ENCODE results near the gene LSAMP. TPM values are rescaled to one million over a fixed set of nuclear protein-coding genes. Genes with fewer than 3 reads are reported as not detected.

The LSAMP gene
- total RNA-seq, 1 donor from 2014 or later: 24.6 TPM

GRCh38 chr3:116102037-116102436, 343.2 kb downstream of the LSAMP start:
- Histone ChIP-seq H3K9me3 (no peaks in the 10 kb centered on the region), H3K27me3 (no peaks in the 10 kb centered on the region), H3K4me1 (no peaks in the 10 kb centered on the region), H3K36me3 (no peaks in the 10 kb centered on the region), H3K27ac (no peak overlapping the region), H3K4me3 (no peak overlapping the region)
- intact Hi-C loops (cut with DNase I): no loop called here
- TF ChIP-seq, protein P1, sequence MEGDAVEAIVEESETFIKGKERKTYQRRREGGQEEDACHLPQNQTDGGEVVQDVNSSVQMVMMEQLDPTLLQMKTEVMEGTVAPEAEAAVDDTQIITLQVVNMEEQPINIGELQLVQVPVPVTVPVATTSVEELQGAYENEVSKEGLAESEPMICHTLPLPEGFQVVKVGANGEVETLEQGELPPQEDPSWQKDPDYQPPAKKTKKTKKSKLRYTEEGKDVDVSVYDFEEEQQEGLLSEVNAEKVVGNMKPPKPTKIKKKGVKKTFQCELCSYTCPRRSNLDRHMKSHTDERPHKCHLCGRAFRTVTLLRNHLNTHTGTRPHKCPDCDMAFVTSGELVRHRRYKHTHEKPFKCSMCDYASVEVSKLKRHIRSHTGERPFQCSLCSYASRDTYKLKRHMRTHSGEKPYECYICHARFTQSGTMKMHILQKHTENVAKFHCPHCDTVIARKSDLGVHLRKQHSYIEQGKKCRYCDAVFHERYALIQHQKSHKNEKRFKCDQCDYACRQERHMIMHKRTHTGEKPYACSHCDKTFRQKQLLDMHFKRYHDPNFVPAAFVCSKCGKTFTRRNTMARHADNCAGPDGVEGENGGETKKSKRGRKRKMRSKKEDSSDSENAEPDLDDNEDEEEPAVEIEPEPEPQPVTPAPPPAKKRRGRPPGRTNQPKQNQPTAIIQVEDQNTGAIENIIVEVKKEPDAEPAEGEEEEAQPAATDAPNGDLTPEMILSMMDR (IDR thresholded peaks at IDR 0.05): no peak
- DNase-seq: no peak
- ATAC-seq: no peak

DNA sequence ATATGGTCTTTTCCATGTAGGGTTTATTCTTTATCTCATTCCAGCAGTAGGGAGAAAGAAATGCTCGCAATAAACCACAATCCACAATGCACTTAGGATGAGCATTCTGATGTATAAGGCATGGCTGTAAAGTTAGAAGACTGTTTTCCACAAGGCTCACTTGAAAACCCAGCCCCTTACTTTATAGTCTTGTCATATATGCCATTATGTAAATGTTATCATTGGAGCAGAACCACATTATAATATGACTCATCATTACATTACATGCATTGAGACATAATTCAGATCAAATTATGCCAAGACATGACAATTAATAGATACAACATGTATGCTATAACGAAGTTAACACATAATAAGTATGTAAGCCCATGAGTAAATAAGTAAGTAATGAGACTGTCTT, 348.1 kb downstream of the LSAMP start:
- Histone ChIP-seq H3K9me3 (no peaks in the 10 kb centered on the region), H3K36me3 (no peaks in the 10 kb centered on the region), H3K4me1 (no peaks in the 10 kb centered on the region), H3K27ac (no peak overlapping the region), H3K27me3 (no peaks in the 10 kb centered on the region), H3K4me3 (no peak overlapping the region)
- ATAC-seq (no peak), DNase-seq (no peak)
- TF ChIP-seq, protein P1 (IDR thresholded peaks at IDR 0.05): no peak
- intact Hi-C loops (cut with DNase I): no loop called here

DNA sequence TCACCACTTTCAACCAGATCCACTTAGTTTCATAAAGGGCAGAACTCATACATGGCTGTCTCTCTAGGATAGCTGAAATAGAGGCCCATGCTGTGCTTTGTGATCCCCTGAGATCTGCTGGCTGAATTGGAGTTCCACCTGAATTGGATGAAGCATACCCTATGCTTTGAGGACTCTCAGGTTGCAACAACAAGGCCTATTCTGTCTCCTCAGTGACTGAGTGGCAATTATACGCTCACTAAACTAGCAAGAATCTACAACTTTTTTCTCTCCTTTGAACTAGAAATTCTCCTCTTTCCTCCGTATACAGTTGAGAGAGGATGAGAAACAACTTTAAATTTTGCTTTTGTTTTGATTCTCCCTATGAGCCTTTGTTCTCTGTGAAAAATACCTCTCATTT, 348.7 kb downstream of the LSAMP start:
- TF ChIP-seq, protein P1 (IDR thresholded peaks at IDR 0.05): no peak
- Histone ChIP-seq H3K4me3 (no peak overlapping the region), H3K27me3 (no peaks in the 10 kb centered on the region), H3K36me3 (no peaks in the 10 kb centered on the region), H3K4me1 (no peaks in the 10 kb centered on the region), H3K9me3 (no peaks in the 10 kb centered on the region), H3K27ac (no peak overlapping the region)
- intact Hi-C loops (cut with DNase I): no loop called here
- ATAC-seq (no peak), DNase-seq (no peak)

DNA sequence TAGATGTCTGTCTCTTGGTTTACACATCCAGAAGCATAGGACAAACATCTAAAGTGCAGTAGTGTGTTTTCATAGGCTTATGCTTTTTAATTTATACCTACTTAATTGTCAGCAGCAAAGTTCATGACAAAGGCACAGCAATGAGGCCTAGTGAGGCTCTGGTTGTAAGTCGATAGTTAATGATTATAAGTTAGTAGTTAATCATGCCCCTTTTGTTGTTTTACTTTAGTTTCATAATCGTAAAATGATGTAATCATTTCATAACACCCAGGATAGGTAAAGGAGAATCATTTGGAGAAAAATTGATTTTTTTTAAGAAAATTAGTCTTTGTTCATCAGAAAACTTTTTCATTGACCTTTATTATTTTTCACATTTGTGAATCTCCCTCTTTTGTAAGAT, 351.9 kb downstream of the LSAMP start:
- Histone ChIP-seq H3K27me3 (no peaks in the 10 kb centered on the region), H3K4me3 (no peak overlapping the region), H3K36me3 (no peaks in the 10 kb centered on the region), H3K27ac (no peak overlapping the region), H3K4me1 (no peaks in the 10 kb centered on the region), H3K9me3 (no peaks in the 10 kb centered on the region)
- DNase-seq (no peak), ATAC-seq (no peak)
- intact Hi-C loops (cut with DNase I): no loop called here
- TF ChIP-seq, protein P1 (IDR thresholded peaks at IDR 0.05): no peak

- DNase-seq (no peak), ATAC-seq (no peak)
- Histone ChIP-seq H3K4me3 (no peak overlapping the region), H3K9me3 (no peaks in the 10 kb centered on the region), H3K36me3 (no peaks in the 10 kb centered on the region), H3K4me1 (no peaks in the 10 kb centered on the region), H3K27me3 (no peaks in the 10 kb centered on the region), H3K27ac (no peak overlapping the region)
- intact Hi-C loops (cut with DNase I): no loop called here
- TF ChIP-seq, protein P1 (IDR thresholded peaks at IDR 0.05): no peak
These were observed 357.9 kb downstream of the LSAMP start for GRCh38 chr3:116087426-116087825.

Measured in upper lobe of right lung (tissue), 1 donor.